IMR-90 (cell line): Measurements from ENCODE around the gene FOXS1. TPM values are rescaled to one million over a fixed set of nuclear protein-coding genes. Genes with fewer than 3 reads are reported as not detected.

Source experiments
- ATAC-seq: fragments of 200-7000 bp; cut with Tn5 transposase; 2 replicates; pipeline ENCODE4 v1.9.1; 2020; ENCODE audit warnings: low read depth, mild to moderate bottlenecking, moderate library complexity
- BruUV-seq: library from RNA; stranded (reverse); fragments of 400-500 nt; replicated peaks from 2 replicates; lab custom pipeline; 2021; lab: Mats Ljungman, UMichigan
- CTCF ChIA-PET: fragments of 300-600 bp; formaldehyde crosslinking; extraction: SDS; loops from one replicate; lab custom pipeline; 2021; ENCODE audit warnings: antibody characterized with exemption; lab: Yijun Ruan, JAX
- POLR2A ChIA-PET: fragments of 300-600 bp; sonication (Branson Sonifier 250); formaldehyde crosslinking; loops from one replicate; lab custom pipeline; 2022; ENCODE audit warnings: antibody characterized with exemption; ENCODE audit not compliant: unreplicated experiment; lab: Charles Lee
- DNase-seq: peaks from one replicate; pipeline ENCODE4 v3.0.0; 2013
- H2AFZ ChIP-seq: replicated peaks from 2 replicates; pipeline ENCODE3; 2013; ENCODE audit warnings: low read length, mild to moderate bottlenecking; ENCODE audit not compliant: poor library complexity
- H2AK5ac ChIP-seq: 2 replicates; pipeline ENCODE4 v1.6.1; 2013; ENCODE audit warnings: low read depth, low read length, inconsistent platforms
- H2AK9ac ChIP-seq: replicated peaks from 2 replicates; pipeline ENCODE3; 2013; ENCODE audit warnings: mild to moderate bottlenecking, low read depth, low read length, moderate library complexity; ENCODE audit not compliant: poor library complexity
- H2BK120ac ChIP-seq: 2 replicates; pipeline ENCODE4 v1.6.1; 2013; ENCODE audit warnings: low read depth, low read length, inconsistent platforms
- H2BK15ac ChIP-seq: 3 replicates; pipeline ENCODE4 v1.6.1; 2013; ENCODE audit warnings: low read depth, low read length, inconsistent platforms
- H2BK20ac ChIP-seq: 2 replicates; pipeline ENCODE4 v1.6.1; 2013; ENCODE audit warnings: low read depth, mild to moderate bottlenecking, inconsistent platforms, low read length, moderate library complexity
- H2BK5ac ChIP-seq: 2 replicates; pipeline ENCODE4 v1.6.1; 2013; ENCODE audit warnings: mild to moderate bottlenecking, low read depth, low read length, inconsistent platforms; ENCODE audit not compliant: poor library complexity, severe bottlenecking
- H3K14ac ChIP-seq: replicated peaks from 2 replicates; pipeline ENCODE4 v1.6.1; 2013; ENCODE audit warnings: low read depth, low read length, inconsistent platforms
- H3K18ac ChIP-seq: 2 replicates; pipeline ENCODE4 v1.6.1; 2013; ENCODE audit warnings: low read depth, low read length, control low read depth
- H3K23ac ChIP-seq: 2 replicates; pipeline ENCODE4 v1.6.1; 2013; ENCODE audit warnings: low read depth, low read length, inconsistent platforms
- H3K27ac ChIP-seq: 2 replicates; pipeline ENCODE4 v1.5.1; 2013; ENCODE audit warnings: mild to moderate bottlenecking, control low read depth, low read length; ENCODE audit not compliant: insufficient read depth
- H3K27me3 ChIP-seq: 2 replicates; pipeline ENCODE4 v1.6.1; 2013; ENCODE audit warnings: low read length; ENCODE audit not compliant: control insufficient read depth, insufficient read depth
- H3K36me3 ChIP-seq: 2 replicates; pipeline ENCODE4 v1.6.1; 2013; ENCODE audit warnings: low read length, mixed read lengths; ENCODE audit not compliant: control insufficient read depth, insufficient read depth
- H3K4ac ChIP-seq: 2 replicates; pipeline ENCODE4 v1.6.1; 2013; ENCODE audit warnings: low read depth, low read length, inconsistent platforms
- H3K4me1 ChIP-seq: 2 replicates; pipeline ENCODE4 v1.6.1; 2013; ENCODE audit warnings: low read length, mixed read lengths; ENCODE audit not compliant: control insufficient read depth, insufficient read depth
- H3K4me2 ChIP-seq: 2 replicates; pipeline ENCODE4 v1.6.1; 2013; ENCODE audit warnings: low read depth, mild to moderate bottlenecking, control low read depth, low read length, moderate library complexity
- H3K4me3 ChIP-seq: 2 replicates; pipeline ENCODE4 v1.5.1; 2013; ENCODE audit warnings: low read depth, mild to moderate bottlenecking, control low read depth, low read length, moderate library complexity; ENCODE audit not compliant: insufficient read depth
- H3K56ac ChIP-seq: 2 replicates; pipeline ENCODE4 v1.6.1; 2013; ENCODE audit warnings: low read length, inconsistent platforms; ENCODE audit not compliant: insufficient read depth; ENCODE audit errors: extremely low read depth
- H3K79me1 ChIP-seq, 2 experiments: 2 replicates each; pipeline ENCODE4 v1.6.1; 2013; ENCODE audit warnings: low read length in 2 of 2, inconsistent platforms in 1 of 2, low read depth in 1 of 2
- H3K9ac ChIP-seq: 2 replicates; pipeline ENCODE4 v1.6.1; 2013; ENCODE audit warnings: low read depth, low read length, control low read depth
- H3K9me1 ChIP-seq: 2 replicates; pipeline ENCODE4 v1.6.1; 2013; ENCODE audit warnings: low read length, inconsistent platforms; ENCODE audit not compliant: insufficient read depth
- H3K9me3 ChIP-seq: 2 replicates; pipeline ENCODE4 v1.6.1; 2013; ENCODE audit warnings: low read length; ENCODE audit not compliant: control insufficient read depth, insufficient read depth
- H4K20me1 ChIP-seq: 2 replicates; pipeline ENCODE4 v1.6.1; 2013; ENCODE audit warnings: low read length, inconsistent platforms; ENCODE audit not compliant: insufficient read depth
- H4K5ac ChIP-seq: 2 replicates; pipeline ENCODE4 v1.6.1; 2013; ENCODE audit warnings: mild to moderate bottlenecking, low read depth, low read length, control low read depth
- H4K8ac ChIP-seq, 2 experiments: 2 replicates each; pipeline ENCODE4 v1.6.1; 2013; ENCODE audit warnings: low read depth in 2 of 2, low read length in 2 of 2, control low read depth in 1 of 2, inconsistent platforms in 1 of 2
- H4K91ac ChIP-seq: 2 replicates; pipeline ENCODE4 v1.6.1; 2013; ENCODE audit warnings: low read depth, low read length, inconsistent platforms; ENCODE audit not compliant: insufficient read depth
- CEBPB ChIP-seq: IDR thresholded peaks from 2 replicates; pipeline ENCODE4 v1.6.1; 2012; ENCODE audit warnings: low read depth, low read length, improper control_type of control experiment
- CHD1 ChIP-seq: IDR thresholded peaks from 2 replicates; pipeline ENCODE4 v1.6.1; 2012; ENCODE audit warnings: low read depth, low read length, improper control_type of control experiment
- MAFK ChIP-seq: IDR thresholded peaks from 2 replicates; pipeline ENCODE4 v1.6.1; 2012; ENCODE audit warnings: low read depth, low read length, improper control_type of control experiment
- MAZ ChIP-seq: IDR thresholded peaks from 2 replicates; pipeline ENCODE4 v1.6.1; 2012; ENCODE audit warnings: low read depth, mild to moderate bottlenecking, low read length, improper control_type of control experiment, moderate library complexity, borderline replicate concordance
- RAD21 ChIP-seq: IDR thresholded peaks from 2 replicates; pipeline ENCODE4 v1.6.1; 2012; ENCODE audit warnings: low read length, improper control_type of control experiment
- RCOR1 ChIP-seq: IDR thresholded peaks from 2 replicates; pipeline ENCODE4 v1.6.1; 2012; ENCODE audit warnings: mild to moderate bottlenecking, low read length, improper control_type of control experiment; ENCODE audit not compliant: insufficient replicate concordance
- RFX5 ChIP-seq: IDR thresholded peaks from 2 replicates; pipeline ENCODE4 v1.8.0; 2012; ENCODE audit warnings: low read depth, mild to moderate bottlenecking, low read length, moderate library complexity
- WGBS, 2 experiments: methylation state at CpG; one replicate each; pipeline versions ENCODE4 v1.1.5 to v1.1.7; 2013; ENCODE audit warnings: missing lambda C conversion rate in 2 of 2; ENCODE audit not compliant: insufficient read length in 1 of 2; ENCODE audit errors: extremely low coverage in 2 of 2; 5-methylcytosine and 5-hydroxymethylcytosine counted together
- dilution Hi-C: fragments of 300-500 bp; cut with HindIII; formaldehyde crosslinking; loops from one replicate; pipeline ENCODE4 v1.14.3; 2018; ENCODE audit warnings: low sequenced_read_pairs; ENCODE audit not compliant: unreplicated experiment
- in situ Hi-C: fragments of 300-500 bp; cut with MboI; formaldehyde crosslinking; loops from 3 replicates; pipeline ENCODE4 v1.14.3; 2019; ENCODE audit warnings: low sequenced_read_pairs, inconsistent platforms, mixed read lengths
- intact Hi-C: fragments of 100-400 bp; cut with micrococcal nuclease; formaldehyde crosslinking; loops from 2 replicates; pipeline ENCODE4 v1.10.0; 2022
- polyA plus RNA-seq, 3 experiments: library from polyadenylated mRNA; depleted of rRNA; stranded (reverse); fragments of >200 nt; gene quantifications; 2 replicates each; pipeline ENCODE4 v1.2.3, GENCODE V29; 2012; ENCODE audit warnings: low replicate concordance in 1 of 3
- total RNA-seq: library from RNA; depleted of rRNA; stranded (reverse); fragments of >200 nt; gene quantifications from 2 replicates; pipeline ENCODE4 v1.2.3, GENCODE V29; 2012
- TF ChIP-seq, protein P1 (sequence below): fragments of 150-350 bp; IDR thresholded peaks from 2 replicates; pipeline ENCODE4 v1.6.1; 2017; ENCODE audit warnings: mild to moderate bottlenecking, antibody characterized with exemption, low read length, low read depth
- TF ChIP-seq, protein P2 (sequence below): fragments of 150-350 bp; IDR thresholded peaks from 2 replicates; pipeline ENCODE4 v1.6.1; 2016; ENCODE audit warnings: low read depth, mild to moderate bottlenecking, low read length, moderate library complexity, borderline replicate concordance

FOXS1 gene
- total and polyA plus RNA-seq, 2 of the 4 experiments (the other 2 are of a cell fraction) = not detected

DNA sequence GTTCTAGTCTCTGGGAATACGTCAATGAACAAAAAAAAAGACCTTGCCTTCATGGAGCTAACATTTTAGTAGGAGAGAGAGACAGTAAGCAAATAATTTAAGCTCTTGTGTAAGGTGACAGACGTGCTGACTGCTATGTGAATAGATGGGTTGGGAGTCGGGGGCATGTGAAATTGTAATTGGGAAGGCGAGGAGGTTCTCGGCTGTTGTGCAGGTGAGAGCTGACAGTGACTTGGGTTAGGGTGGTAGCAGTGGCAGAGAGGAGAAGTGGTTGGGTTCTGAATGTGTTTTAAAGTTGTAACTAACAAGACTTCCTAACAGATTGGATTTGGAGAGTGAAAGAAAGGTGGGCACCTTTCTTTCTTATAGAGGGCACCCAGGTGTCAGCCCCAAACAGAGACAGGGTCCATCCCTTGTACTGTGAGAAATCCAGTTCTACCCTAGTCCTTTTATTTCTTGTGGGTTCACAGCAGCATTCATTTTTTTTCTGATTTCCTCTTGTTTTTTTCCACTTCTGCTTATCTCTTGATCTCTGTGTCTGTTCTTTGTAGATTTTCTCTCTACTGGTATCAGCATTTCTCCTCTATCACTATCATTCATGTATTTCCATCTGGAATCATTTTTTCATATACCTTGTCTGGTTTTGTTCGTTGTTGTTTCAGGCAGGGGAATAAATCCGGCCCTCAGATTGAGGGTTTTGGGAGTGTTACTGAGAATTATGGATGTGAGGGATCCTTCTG is 41.7 kb downstream of the FOXS1 start (continued):
- TF ChIP-seq CHD1 (no peak), CEBPB (no peak)
- TF ChIP-seq, protein P1, sequence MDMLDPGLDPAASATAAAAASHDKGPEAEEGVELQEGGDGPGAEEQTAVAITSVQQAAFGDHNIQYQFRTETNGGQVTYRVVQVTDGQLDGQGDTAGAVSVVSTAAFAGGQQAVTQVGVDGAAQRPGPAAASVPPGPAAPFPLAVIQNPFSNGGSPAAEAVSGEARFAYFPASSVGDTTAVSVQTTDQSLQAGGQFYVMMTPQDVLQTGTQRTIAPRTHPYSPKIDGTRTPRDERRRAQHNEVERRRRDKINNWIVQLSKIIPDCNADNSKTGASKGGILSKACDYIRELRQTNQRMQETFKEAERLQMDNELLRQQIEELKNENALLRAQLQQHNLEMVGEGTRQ = no peak

DNA sequence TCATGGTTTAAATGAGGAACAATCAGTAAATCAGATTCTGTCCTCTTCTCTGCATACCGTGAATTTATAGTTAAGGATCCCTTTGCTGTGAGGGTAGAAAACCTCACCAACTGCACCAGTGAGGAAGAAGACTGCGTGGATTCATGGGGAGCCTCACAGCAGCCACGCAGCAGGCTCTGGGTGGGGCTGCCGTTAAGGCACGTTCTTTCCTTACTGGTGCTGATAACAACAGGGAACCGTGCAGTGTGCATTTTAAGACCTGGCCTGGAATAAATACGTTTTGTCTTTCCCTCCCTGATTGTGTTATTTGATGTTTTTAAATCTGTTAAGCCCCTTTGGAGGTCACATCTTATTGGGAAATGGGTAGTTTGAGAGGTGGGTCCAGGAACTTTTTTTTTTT is 43.9 kb downstream of the FOXS1 start:
- POLR2A ChIA-PET = no interaction called here
- Histone ChIP-seq H3K4me2 (no peak overlapping the region), H3K9me3 (no peaks in the 10 kb centered on the region), H3K27me3 (no peaks in the 10 kb centered on the region), H2BK120ac (no peak overlapping the region), H3K9me1 (no peaks in the 10 kb centered on the region; the same call in 1 of the 2 replicates), H2BK15ac (no peak overlapping the region), H2BK20ac (no peak overlapping the region), H4K8ac (no peak overlapping the region), H3K18ac (no peak overlapping the region), H4K91ac (no peak overlapping the region), H3K27ac (no peak overlapping the region), H3K9ac (no peak overlapping the region), H2BK5ac (no peak overlapping the region), H3K14ac (no peak overlapping the region), H3K56ac (no peak overlapping the region), H3K23ac (no peak overlapping the region), H4K5ac (no peak overlapping the region), H2AK5ac (no peak overlapping the region), H4K20me1 (no peaks in the 10 kb centered on the region), H3K79me1 (peaks cover 9 to 17% of the 10 kb centered on the region in 2 experiments), H2AK9ac (no peak overlapping the region), H3K4me3 (no peak overlapping the region), H3K4me1 (no peaks in the 10 kb centered on the region), H3K4ac (no peak overlapping the region), H2AFZ (no peak overlapping the region), H3K36me3 (peaks cover 6% of the 10 kb centered on the region)
- TF ChIP-seq, protein P2, sequence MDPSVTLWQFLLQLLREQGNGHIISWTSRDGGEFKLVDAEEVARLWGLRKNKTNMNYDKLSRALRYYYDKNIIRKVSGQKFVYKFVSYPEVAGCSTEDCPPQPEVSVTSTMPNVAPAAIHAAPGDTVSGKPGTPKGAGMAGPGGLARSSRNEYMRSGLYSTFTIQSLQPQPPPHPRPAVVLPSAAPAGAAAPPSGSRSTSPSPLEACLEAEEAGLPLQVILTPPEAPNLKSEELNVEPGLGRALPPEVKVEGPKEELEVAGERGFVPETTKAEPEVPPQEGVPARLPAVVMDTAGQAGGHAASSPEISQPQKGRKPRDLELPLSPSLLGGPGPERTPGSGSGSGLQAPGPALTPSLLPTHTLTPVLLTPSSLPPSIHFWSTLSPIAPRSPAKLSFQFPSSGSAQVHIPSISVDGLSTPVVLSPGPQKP = no peak
- TF ChIP-seq MAFK (no peak), RFX5 (no peak), MAZ (no peak), RCOR1 (no peak), RAD21 (no peak), CEBPB (no peak)
- TF ChIP-seq, protein P1 = no peak
- no peak for DNase-seq
- intact Hi-C loops (no loop called here), in situ Hi-C loops (no loop called here), dilution Hi-C loops (no loop called here)
- no TSS peak for BruUV-seq
- WGBS, 2 experiments = 100% methylated on average over 3 of the region's 7 CpGs; no CpG with 5 or more reads in 1 of the 2 experiments
- CTCF ChIA-PET = no interaction called here
- no peak for ATAC-seq
